Left lobe of liver (tissue), 2 donors: ENCODE measurements around the gene RPA1. TPM values are rescaled to one million over a fixed set of nuclear protein-coding genes. Genes with fewer than 3 reads are reported as not detected.

Experiments used
- ATAC-seq: fragments of 200-7000 bp; cut with Tn5 transposase; one replicate; pipeline ENCODE4 v1.9.1; 2020; ENCODE audit warnings: mild to moderate bottlenecking, moderate library complexity
- DNase-seq: peaks from one replicate; pipeline ENCODE4 v3.0.0-alpha.2; 2020; ENCODE audit warnings: low spot score
- total RNA-seq: library from RNA; stranded (reverse); gene quantifications from one replicate; pipeline ENCODE4 v1.2.1, GENCODE V29; 2021
- donor health status: DM: no; HTN: no; CAD: no; lungs with moderate emphysema.
- donor health status: DM: no; HTN: yes; CAD: no.

Gene RPA1
- total RNA-seq, 1 donor from 2014 or later: 33.3 TPM

DNA sequence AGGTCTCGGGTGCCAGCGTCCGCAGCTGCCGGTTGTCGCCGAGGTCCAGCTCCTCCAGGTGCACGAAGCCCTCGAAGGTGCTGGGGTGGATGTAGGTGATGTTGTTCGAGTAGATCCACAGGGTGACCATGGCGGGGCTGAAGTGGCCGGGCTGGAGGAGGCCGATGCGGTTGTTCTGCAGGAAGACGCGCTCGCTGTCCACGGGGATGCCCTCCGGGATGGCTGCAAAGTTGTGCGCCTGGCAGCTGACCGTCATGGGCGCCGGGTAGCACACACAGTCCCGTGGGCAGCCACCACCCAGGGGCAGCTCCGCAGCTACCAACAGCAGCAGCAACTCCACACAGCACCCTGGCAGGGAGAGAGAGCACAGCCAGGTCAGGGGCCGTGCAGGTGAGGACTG lies 107.7 kb downstream of the RPA1 start:
- no peak for DNase-seq
- ATAC-seq: no peak

DNA sequence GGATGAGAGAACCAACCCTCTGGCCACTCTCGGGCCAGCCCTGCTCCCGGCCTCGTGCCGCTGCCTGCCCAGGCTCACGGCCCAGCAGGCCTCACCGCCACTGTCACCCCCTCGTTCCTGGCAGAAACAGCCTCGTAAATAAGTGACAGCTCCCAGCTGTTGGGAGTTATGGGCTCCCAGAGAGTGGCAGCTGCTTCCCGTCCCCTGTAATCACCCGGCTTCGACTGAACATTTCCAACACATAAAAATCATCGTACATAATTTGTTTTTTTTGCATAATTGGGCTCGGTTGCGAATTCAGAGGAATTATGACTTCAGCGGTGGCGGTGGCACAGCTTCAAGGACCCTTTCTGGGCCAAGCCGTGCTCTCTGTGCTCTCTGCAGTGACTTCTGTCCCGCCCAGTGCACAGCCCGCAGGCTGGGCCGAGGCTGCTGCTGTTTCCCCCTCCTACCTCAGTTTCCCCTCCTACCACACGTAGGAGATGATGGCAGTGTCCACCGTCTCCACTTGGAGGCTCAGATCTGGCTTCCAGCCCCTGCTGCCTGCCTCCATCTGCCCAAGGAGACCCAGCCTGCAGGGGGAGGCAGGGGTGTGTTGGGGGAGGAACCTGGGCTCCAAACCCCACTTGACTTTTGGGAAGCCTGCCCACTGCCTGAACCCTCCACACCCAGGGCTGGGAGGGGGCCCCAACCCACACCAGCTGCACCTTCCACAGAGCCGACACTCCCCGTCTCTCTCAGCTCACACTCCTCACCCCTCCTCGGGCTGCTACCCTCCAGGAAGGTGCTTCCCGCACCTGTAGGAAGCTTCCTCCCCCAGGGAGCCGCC lies 110.4 kb downstream of the RPA1 start:
- DNase-seq: no peak
- no peak for ATAC-seq

DNA sequence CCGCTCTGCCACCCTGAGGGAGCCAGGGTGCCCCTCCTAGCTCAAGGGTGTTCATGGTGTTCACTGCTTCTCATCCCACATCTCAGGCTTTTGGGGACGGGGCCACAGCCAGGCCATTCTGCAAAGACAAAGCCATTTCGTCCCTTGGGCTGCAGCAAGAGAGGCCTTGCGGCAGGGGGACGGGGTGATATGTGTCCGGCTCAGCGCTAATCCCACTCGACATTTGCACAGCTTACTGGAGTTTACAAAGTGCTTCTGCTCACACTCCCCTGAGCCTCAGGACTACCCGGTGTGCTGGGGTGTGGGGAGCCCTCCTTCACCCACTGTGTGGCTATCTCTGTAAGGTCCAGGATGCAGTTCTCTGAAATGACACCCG lies 111.0 kb downstream of the RPA1 start:
- ATAC-seq (no peak), DNase-seq (no peak)

DNA sequence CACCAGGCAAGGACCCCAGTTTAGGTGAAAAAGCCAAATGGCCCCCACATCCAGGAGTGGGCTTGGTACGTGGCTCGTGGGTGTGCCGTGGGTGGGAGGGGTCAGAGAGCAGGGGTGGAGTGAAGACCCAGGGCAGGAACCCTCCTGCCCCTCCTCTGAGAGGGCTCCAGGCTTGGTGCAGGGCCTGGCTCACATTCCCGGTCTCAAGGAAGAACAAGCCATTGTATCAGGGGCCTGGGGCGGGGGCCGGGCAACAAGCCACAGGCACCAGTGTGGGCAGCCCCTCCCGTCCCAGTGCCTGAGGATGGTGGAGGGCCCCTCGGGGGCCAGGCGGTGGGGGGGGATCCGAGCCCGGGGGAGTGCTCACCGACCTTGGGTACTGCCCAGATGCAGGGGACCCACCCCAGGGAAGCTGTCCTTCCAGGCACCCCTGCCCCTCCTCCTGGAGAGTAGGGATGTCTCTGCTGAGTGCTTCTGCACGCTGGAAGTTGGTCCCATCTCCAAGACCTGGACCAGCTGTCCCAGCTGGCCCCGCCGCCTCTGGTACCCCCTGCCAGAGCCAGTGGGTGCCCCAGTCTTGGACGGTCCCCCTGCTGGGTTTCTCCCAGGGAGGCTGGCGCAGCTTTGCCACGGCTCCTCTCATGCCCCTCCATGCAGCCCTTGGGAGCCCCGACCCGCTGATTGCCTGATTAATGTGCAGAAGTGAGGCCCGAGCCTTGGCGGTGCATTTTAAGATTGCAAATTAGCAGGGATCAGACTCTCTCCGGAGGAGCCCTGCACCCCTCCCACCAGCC lies 111.7 kb downstream of the RPA1 start:
- DNase-seq: no peak
- no peak for ATAC-seq

DNA sequence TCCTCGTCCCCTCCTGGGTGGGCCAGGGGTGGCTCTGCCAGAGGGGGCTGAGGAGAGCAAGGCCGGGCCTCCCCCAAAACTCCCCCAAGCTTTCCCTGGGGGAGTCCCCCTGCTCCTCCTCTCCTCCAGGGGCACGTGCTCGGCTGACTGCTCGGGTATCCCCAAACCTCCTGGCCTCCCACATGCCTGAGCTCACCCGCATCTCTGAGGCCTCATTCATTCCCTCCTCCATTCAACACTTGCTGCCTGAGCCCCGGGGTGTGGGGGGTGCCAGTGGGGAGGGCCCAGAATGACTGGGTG lies 112.2 kb downstream of the RPA1 start:
- ATAC-seq (no peak), DNase-seq (no peak)

DNA sequence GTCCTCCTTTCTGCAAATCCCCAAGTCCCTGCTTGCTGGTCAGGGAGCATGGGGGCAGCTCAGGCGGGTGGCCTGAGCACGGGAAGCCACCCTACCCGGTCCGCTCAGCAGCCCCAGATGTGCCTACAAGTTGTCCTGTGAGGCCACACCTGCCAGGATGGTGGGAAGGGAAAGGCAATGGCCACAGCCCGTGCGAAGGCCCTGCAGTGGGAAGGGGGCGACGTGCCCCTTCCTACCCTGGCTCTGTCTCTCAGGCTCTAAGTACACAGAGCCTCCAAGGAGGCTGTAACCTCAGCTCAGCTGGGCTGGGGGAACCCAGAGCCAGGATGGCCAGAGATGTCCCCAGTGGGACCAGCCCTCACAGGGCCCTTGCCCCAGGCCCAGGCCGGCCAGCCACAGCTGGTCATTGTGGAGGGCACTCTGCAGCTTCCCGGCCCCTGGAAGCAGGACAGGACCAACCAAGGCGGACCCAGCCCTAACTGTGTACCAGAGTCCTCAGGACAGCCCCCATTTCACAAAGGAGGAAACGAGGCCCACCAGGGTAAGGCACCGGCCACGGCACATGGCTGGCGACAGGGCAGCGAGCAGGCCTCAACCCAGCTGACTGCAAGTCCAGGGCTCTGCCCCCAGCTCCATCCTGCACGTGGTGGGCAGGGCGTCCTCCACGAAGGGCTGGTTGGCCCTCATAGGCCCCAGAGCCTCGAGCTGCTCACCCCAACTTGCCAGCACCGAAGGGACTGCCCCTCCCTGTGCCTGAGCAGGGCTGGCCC lies 113.0 kb downstream of the RPA1 start:
- ATAC-seq: no peak

DNA sequence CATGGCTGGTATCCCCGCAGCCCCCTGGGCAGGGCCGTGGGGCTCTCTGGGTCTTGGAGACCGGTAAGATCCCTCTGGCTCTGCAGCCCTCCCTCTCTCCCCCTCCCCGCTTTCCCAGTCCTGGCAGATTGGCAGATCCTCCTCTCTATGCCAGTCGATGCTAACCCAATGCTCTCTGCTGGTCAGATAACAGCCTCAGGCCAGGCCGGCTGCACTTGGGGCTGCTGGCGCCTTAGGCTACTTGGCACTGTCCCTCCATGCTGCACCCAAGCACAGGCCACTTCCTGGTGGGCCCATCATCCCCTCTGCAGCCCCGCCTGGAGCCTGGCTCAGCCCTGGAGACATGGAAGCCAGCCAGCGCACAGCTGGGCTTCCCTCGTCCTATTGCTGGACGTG lies 113.6 kb downstream of the RPA1 start:
- DNase-seq (no peak), ATAC-seq (no peak)

More for the DNA sequence above, 113.0 kb downstream of the RPA1 start:
- DNase-seq: no peak

DNA sequence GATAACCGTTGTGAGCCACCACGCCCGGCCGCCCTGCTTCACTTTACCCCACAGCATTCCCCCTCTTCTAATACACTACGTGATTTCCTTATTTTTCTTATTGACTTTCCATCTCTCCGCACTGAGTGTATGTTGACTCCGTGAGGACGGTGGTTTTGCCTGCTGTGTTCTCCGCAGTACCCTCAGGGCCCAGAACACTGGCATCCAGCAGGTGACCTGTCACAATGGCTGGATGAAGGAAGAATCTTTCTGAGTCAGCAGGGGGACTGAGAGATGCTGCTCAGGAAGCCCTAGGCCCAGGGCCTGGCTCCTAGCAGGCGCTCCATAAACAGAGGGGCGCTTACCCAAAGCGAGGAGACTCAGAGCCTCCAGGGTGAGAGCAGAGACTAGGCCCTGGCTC lies 115.8 kb downstream of the RPA1 start:
- DNase-seq (no peak), ATAC-seq (no peak)

DNA sequence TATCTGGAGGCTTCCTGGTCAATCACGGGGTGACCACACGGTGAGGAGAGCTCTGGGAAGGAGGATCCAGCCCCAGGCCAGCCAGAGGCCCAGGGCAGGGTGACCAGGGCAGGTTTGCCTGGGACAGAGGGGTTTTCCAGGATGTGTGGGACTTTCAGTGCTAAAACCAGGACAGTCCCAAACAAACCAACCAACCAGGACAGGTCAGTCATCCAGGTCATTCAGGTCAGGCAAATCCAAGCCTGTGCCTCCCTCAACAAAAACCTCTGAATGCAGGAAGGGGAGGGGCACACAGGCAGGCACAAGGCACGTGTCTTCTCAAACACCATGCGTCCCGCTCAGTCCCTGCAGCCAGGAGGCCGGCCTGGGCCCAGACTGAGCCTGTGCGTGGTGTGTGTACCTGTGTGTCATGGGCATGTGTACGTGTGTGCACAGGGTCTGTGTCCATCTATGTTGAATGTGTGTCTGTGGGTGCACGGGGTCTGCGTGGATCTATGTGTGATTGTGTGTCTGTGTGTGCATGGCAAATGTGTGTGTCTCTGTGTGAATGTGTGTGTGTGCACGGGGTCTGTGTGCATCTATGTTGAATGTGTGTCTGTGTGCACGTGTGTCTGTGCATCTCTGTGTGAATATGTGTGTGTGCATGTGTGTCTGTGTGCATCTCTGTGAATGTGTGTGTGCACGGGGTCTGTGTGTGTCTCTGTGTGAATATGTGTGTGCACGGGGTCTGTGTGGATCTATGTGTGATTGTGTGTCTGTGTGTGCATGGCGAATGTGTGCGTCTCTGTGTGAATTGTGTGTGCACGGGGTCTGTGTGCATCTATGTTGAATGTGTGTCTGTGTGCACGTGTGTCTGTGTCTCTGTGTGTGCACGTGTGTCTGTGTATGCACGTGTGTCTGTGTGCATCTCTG lies 116.5 kb downstream of the RPA1 start:
- ATAC-seq: peak; percentile 69
- no peak for DNase-seq

DNA sequence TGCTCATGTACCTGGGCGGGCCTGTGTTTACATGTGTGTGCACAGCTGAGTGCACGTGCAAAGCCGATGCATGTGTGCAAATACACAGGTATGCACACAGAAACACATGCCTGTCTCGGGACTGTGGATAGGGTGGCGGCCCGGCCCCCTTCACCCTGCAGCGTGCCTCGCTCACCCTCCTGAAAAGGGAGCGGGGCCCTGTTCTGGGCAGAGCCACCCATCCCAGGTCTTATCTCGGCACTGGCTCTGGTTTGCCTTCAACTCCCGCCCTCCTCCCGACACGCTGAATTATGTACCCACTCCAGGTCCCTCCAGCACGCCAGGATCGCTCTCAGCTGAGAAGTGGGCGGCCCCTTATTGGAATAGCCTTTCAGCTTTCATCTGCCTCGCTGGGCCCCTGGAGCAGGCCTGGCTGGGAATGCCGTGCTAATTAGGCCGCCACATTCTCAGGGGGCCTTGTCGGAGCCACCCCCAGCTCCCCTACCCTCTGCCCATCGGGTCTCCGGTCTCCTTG lies 117.5 kb downstream of the RPA1 start:
- DNase-seq (no peak), ATAC-seq (no peak)

DNA sequence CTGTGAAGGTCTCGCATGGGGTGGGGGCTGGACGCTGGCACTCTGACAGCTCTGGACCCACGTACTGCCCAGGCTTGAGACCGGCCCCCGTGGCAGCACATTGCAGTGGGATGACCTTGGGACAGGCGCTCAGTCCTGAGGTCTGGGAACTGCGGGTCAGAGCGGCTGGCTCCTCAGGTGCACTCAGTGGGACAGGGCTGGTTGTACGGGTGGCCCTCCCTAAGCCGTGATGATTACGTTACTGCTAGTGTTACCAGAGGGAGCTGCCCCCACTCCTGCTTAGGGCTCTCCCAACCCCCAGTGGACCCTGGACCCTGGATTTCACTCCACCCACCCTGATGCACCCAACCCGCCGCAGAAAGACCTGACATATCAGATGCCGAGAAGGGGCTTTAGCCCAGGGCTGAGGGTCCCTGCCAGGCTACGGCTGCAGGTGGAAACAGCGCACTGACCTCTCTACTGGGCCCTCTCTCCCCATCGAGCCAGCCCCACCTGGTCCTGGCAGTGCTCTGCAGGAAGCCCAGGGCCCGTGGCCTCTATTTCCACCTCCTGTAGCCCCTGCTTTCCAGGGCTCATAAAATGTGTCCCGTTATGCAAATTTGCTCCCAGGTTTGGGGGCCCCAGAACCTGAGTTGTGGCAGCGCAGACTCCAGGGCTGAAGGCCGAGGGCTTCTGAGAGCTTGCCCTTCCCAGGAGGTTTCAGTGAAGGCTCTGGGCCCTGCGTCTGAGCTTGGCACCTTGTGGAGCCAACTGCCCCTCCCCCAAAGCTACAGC lies 118.1 kb downstream of the RPA1 start:
- no peak for DNase-seq

DNA sequence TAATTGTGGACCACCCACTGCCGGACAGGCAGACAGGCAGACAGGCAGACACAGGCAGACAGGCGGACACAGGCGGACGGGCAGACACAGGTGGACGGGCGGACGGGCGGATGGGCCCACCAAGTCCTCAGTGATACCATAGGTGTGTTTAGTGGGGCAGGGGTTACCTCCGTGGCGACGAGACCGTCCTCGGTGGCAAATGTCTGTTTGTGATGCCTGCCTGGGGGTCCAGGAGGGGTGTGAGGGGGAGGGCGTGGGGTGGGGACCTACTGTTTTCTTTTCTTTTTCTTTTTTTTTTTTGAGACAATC lies 118.7 kb downstream of the RPA1 start:
- no peak for DNase-seq
- ATAC-seq: no peak

More for the DNA sequence above, 118.1 kb downstream of the RPA1 start:
- ATAC-seq: no peak

Other genes with a start within 250 kb of the RPA1 start
- gene SLC43A2, start 201.2 kb upstream of the RPA1 start, total RNA-seq: 3.1 TPM
- 12.5 TPM for gene SCARF1, start 184.3 kb upstream of the RPA1 start, total RNA-seq
- gene RILP, start 180.1 kb upstream of the RPA1 start, total RNA-seq: 20.9 TPM
- gene PRPF8, start 145.1 kb upstream of the RPA1 start, total RNA-seq: 97.8 TPM
- 4.2 TPM for gene TLCD2, start 119.6 kb upstream of the RPA1 start, total RNA-seq
- gene WDR81, start 105.3 kb upstream of the RPA1 start, total RNA-seq: 27.0 TPM
- gene SERPINF2, start 87.1 kb upstream of the RPA1 start, total RNA-seq: 1,138 TPM
- gene SERPINF1, start 67.9 kb upstream of the RPA1 start, total RNA-seq: 1,041 TPM
- gene SMYD4, start 103 bp upstream of the RPA1 start, total RNA-seq: 6.4 TPM
- 1.8 TPM for gene RTN4RL1, start 195.3 kb downstream of the RPA1 start, total RNA-seq
- 38.8 TPM for gene DPH1, start 200.1 kb downstream of the RPA1 start, total RNA-seq
- 15.3 TPM for gene OVCA2, start 212.0 kb downstream of the RPA1 start, total RNA-seq
- gene HIC1, start 225.1 kb downstream of the RPA1 start, total RNA-seq: 9.9 TPM